ENCODE data around the gene PIK3R5.
"Not testable (repeated sequence)": the region's sequence is repeated elsewhere in the genome, so short reads cannot be mapped to it uniquely, and the experiment has no call there.

The PIK3R5 gene

GRCh38 chr17:8984225-8984624, 18.7 kb upstream of the PIK3R5 start:
- not testable (repeated sequence) for DNase-seq

GRCh38 chr17:8981443-8981842, 15.9 kb upstream of the PIK3R5 start:
- no peak for DNase-seq

GRCh38 chr17:8979715-8980114, 14.2 kb upstream of the PIK3R5 start:
- no peak for DNase-seq

- no peak for DNase-seq
These were observed 11.1 kb upstream of the PIK3R5 start for GRCh38 chr17:8976638-8977037.

GRCh38 chr17:8975091-8975725, 9.7 kb upstream of the PIK3R5 start:
- no peak for DNase-seq

GRCh38 chr17:8969901-8970300, 4.4 kb upstream of the PIK3R5 start:
- DNase-seq = no peak

- DNase-seq = no peak
These were observed 3.0 kb upstream of the PIK3R5 start for GRCh38 chr17:8968503-8968902.

GRCh38 chr17:8967861-8968260, 2.4 kb upstream of the PIK3R5 start:
- DNase-seq = no peak

GRCh38 chr17:8966926-8967325, 1.4 kb upstream of the PIK3R5 start:
- no peak for DNase-seq

GRCh38 chr17:8964801-8965393, 610 bp downstream of the PIK3R5 start:
- DNase-seq = no peak

- DNase-seq = no peak
These were observed 1.8 kb downstream of the PIK3R5 start for GRCh38 chr17:8963647-8964258.

GRCh38 chr17:8963014-8963413, 2.5 kb downstream of the PIK3R5 start:
- no peak for DNase-seq

GRCh38 chr17:8961829-8962228, 3.7 kb downstream of the PIK3R5 start:
- DNase-seq = no peak

- no peak for DNase-seq
These were observed 5.0 kb downstream of the PIK3R5 start for GRCh38 chr17:8960325-8961140.

GRCh38 chr17:8959312-8959918, 6.1 kb downstream of the PIK3R5 start:
- no peak for DNase-seq

GRCh38 chr17:8957721-8958120, 7.8 kb downstream of the PIK3R5 start:
- DNase-seq = no peak

- no peak for DNase-seq
These were observed 9.0 kb downstream of the PIK3R5 start for GRCh38 chr17:8956465-8956902.

- DNase-seq = no peak
These were observed 10.2 kb downstream of the PIK3R5 start for GRCh38 chr17:8955021-8955959.

GRCh38 chr17:8954339-8954738, 11.2 kb downstream of the PIK3R5 start:
- no peak for DNase-seq

GRCh38 chr17:8953156-8953885, 12.2 kb downstream of the PIK3R5 start:
- no peak for DNase-seq

- DNase-seq = no peak
These were observed 13.3 kb downstream of the PIK3R5 start for GRCh38 chr17:8952191-8952590.
